Natural killer cell (primary cell): ENCODE results near the gene RFLNA. TPM values are rescaled to one million over a fixed set of nuclear protein-coding genes. Genes with fewer than 3 reads are reported as not detected.

Source experiments
- ATAC-seq, 3 donors: fragments of 150-1000 bp in 2 of 3; fragments of 200-7000 bp in 1 of 3; cut with Tn5 transposase; 1 replicate in 1 of 3; 2 replicates in 2 of 3; pipeline ENCODE4 v1.10.0; 2021; ENCODE audit warnings: mild to moderate bottlenecking in 2 of 3, moderate library complexity in 2 of 3
- DNase-seq, 2 donors: peaks; one replicate each; pipeline versions ENCODE4 v3.0.0 to v3.0.0-alpha.2; 2013 to 2021; ENCODE audit warnings: mixed read lengths in 1 of 2
- H3K27ac ChIP-seq: one replicate; pipeline ENCODE4 v1.5.1; 2013; ENCODE audit warnings: mild to moderate bottlenecking, low read length
- H3K27me3 ChIP-seq: one replicate; pipeline ENCODE4 v1.6.1; 2013; ENCODE audit warnings: low read length; ENCODE audit not compliant: control insufficient read depth, insufficient read depth
- H3K36me3 ChIP-seq: one replicate; pipeline ENCODE4 v1.6.1; 2013; ENCODE audit warnings: low read length; ENCODE audit not compliant: control insufficient read depth, insufficient read depth
- H3K4me1 ChIP-seq: one replicate; pipeline ENCODE4 v1.6.1; 2013; ENCODE audit warnings: low read length; ENCODE audit not compliant: control insufficient read depth, insufficient read depth
- H3K4me3 ChIP-seq: one replicate; pipeline ENCODE4 v1.5.1; 2013; ENCODE audit warnings: low read length
- H3K9me3 ChIP-seq: one replicate; pipeline ENCODE4 v1.6.1; 2013; ENCODE audit warnings: low read length; ENCODE audit not compliant: control insufficient read depth, insufficient read depth
- H3K27ac Mint-ChIP-seq, 2 donors: one replicate each; pipeline ENCODE4 v1.8.0; 2022; ENCODE audit warnings: mild to moderate bottlenecking in 2 of 2, mixed read lengths in 2 of 2, moderate library complexity in 1 of 2
- H3K27me3 Mint-ChIP-seq, 2 donors: one replicate each; pipeline ENCODE4 v1.8.0; 2022; ENCODE audit warnings: low read depth in 2 of 2, mixed read lengths in 2 of 2
- H3K36me3 Mint-ChIP-seq: one replicate; pipeline ENCODE4 v1.8.0; 2022; ENCODE audit warnings: mixed read lengths
- H3K4me1 Mint-ChIP-seq, 2 donors: one replicate each; pipeline ENCODE4 v1.8.0; 2022; ENCODE audit warnings: mixed read lengths in 2 of 2
- H3K4me3 Mint-ChIP-seq: one replicate; pipeline ENCODE4 v1.8.0; 2022; ENCODE audit warnings: mild to moderate bottlenecking, moderate library complexity, mixed read lengths
- H3K9me3 Mint-ChIP-seq, 2 donors: one replicate each; pipeline ENCODE4 v1.8.0; 2022; ENCODE audit warnings: mixed read lengths in 2 of 2
- CTCF ChIP-seq: fragments of 200-600 bp; IDR thresholded peaks from one replicate; pipeline ENCODE4 v1.8.0; 2022; ENCODE audit warnings: antibody characterized with exemption
- WGBS: methylation state at CpG from one replicate; pipeline ENCODE4 v1.1.7; 2013; ENCODE audit warnings: missing lambda C conversion rate; ENCODE audit not compliant: insufficient coverage; 5-methylcytosine and 5-hydroxymethylcytosine counted together
- intact Hi-C: fragments of 100-400 bp; cut with micrococcal nuclease; formaldehyde crosslinking; loops from one replicate; pipeline ENCODE4 v1.14.2; 2022
- total RNA-seq, 4 donors: library from RNA; stranded (reverse); fragments of 120-200 nt in 1 of 4; gene quantifications; one replicate each; pipeline versions ENCODE4 v1.2.3 to v1.2.4, GENCODE V29; 2013 to 2022

Gene RFLNA
- total RNA-seq, 3 donors from 2014 or later (not counting 1 experiment from before 2014, with no cell fraction given) = 0.85 TPM; not detected in 2

GRCh38 chr12:124296916-124297351, 2.0 kb downstream of the RFLNA start:
- Histone ChIP-seq H3K4me1 (peaks cover 2% of the 10 kb centered on the region), H3K9me3 (no peaks in the 10 kb centered on the region), H3K27ac (no peak overlapping the region), H3K36me3 (no peaks in the 10 kb centered on the region), H3K27me3 (peaks cover 15% of the 10 kb centered on the region), H3K4me3 (no peak overlapping the region)
- no peak overlapping the region for H3K27ac Mint-ChIP-seq
- WGBS = 83% methylated on average over 9 of the region's 9 CpGs
- H3K9me3 Mint-ChIP-seq = no peaks in the 10 kb centered on the region
- H3K4me1 Mint-ChIP-seq = no peaks in the 10 kb centered on the region
- TF ChIP-seq CTCF = no peak
- intact Hi-C loops = no loop called here
- DNase-seq (no peak), ATAC-seq (no peak)
- peaks cover 27 to 44% of the 10 kb centered on the region in 2 donors for H3K27me3 Mint-ChIP-seq
- H3K36me3 Mint-ChIP-seq = no peaks in the 10 kb centered on the region
- no peak overlapping the region for H3K4me3 Mint-ChIP-seq

DNA sequence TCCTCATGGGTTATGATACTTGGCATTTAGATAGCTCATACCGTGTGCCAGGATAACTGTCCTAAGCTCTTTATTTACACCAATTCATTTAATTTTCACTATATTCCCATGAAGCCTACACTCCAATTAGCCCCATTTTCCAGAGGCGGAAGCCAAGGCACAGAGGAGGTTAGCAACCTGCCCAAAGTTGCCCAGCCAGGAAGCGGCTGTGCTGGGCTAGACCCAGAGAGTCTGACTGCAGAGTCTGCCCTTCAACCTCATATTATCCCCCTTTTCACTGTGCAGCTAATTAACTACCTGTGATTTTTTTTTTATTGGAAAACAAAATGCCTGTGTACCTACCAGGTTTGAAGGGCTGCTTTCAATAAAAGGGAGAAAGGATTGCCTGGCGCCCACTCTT, 2.5 kb downstream of the RFLNA start:
- H3K4me1 ChIP-seq = peaks cover 2% of the 10 kb centered on the region
- no peak for DNase-seq

GRCh38 chr12:124297856-124298255, 3.0 kb downstream of the RFLNA start:
- Mint-ChIP-seq H3K36me3 (no peaks in the 10 kb centered on the region), H3K9me3 (no peaks in the 10 kb centered on the region), H3K27ac (no peak overlapping the region), H3K4me1 (no peaks in the 10 kb centered on the region), H3K4me3 (no peak overlapping the region), H3K27me3 (peaks cover 27 to 37% of the 10 kb centered on the region in 2 donors)
- ATAC-seq (no peak), DNase-seq (no peak)
- intact Hi-C loops = no loop called here
- peaks cover 2% of the 10 kb centered on the region for H3K4me1 ChIP-seq
- H3K4me3 ChIP-seq = no peak overlapping the region
- H3K36me3 ChIP-seq = no peaks in the 10 kb centered on the region
- peaks cover 15% of the 10 kb centered on the region for H3K27me3 ChIP-seq
- no peak for TF ChIP-seq CTCF
- 92% methylated on average over 19 of the region's 19 CpGs for WGBS
- H3K9me3 ChIP-seq = no peaks in the 10 kb centered on the region
- no peak overlapping the region for H3K27ac ChIP-seq

More for the DNA sequence above, 2.5 kb downstream of the RFLNA start:
- Mint-ChIP-seq H3K27me3 (peaks cover 27 to 41% of the 10 kb centered on the region in 2 donors), H3K9me3 (no peaks in the 10 kb centered on the region), H3K4me3 (no peak overlapping the region), H3K27ac (no peak overlapping the region), H3K36me3 (no peaks in the 10 kb centered on the region), H3K4me1 (no peaks in the 10 kb centered on the region)
- WGBS = 89% methylated on average over 4 of the region's 4 CpGs
- TF ChIP-seq CTCF = no peak
- Histone ChIP-seq H3K4me3 (no peak overlapping the region), H3K27ac (no peak overlapping the region), H3K36me3 (no peaks in the 10 kb centered on the region), H3K27me3 (peaks cover 15% of the 10 kb centered on the region), H3K9me3 (no peaks in the 10 kb centered on the region)
- intact Hi-C loops = no loop called here
- ATAC-seq = no peak

GRCh38 chr12:124298685-124299410, 4.0 kb downstream of the RFLNA start:
- peaks cover 14% of the 10 kb centered on the region for H3K27me3 ChIP-seq
- TF ChIP-seq CTCF = no peak
- no peak overlapping the region for H3K27ac ChIP-seq
- no peaks in the 10 kb centered on the region for H3K9me3 Mint-ChIP-seq
- H3K36me3 ChIP-seq = no peaks in the 10 kb centered on the region
- DNase-seq = no peak
- no peak overlapping the region for H3K27ac Mint-ChIP-seq
- intact Hi-C loops = no loop called here
- peaks cover 2% of the 10 kb centered on the region for H3K4me1 ChIP-seq
- no peak overlapping the region for H3K4me3 Mint-ChIP-seq
- WGBS = 87% methylated on average over 10 of the region's 10 CpGs
- no peaks in the 10 kb centered on the region for H3K36me3 Mint-ChIP-seq
- H3K4me1 Mint-ChIP-seq = no peaks in the 10 kb centered on the region
- H3K9me3 ChIP-seq = no peaks in the 10 kb centered on the region
- H3K4me3 ChIP-seq = no peak overlapping the region
- peaks cover 27 to 32% of the 10 kb centered on the region in 2 donors for H3K27me3 Mint-ChIP-seq
- no peak for ATAC-seq
